ENCODE results near the gene KIAA1549. TPM values are rescaled to one million over a fixed set of nuclear protein-coding genes. Genes with fewer than 3 reads are reported as not detected.

KIAA1549 gene
- total RNA-seq, 2 donors from 2014 or later = 0.95 to 1.8 TPM

DNA sequence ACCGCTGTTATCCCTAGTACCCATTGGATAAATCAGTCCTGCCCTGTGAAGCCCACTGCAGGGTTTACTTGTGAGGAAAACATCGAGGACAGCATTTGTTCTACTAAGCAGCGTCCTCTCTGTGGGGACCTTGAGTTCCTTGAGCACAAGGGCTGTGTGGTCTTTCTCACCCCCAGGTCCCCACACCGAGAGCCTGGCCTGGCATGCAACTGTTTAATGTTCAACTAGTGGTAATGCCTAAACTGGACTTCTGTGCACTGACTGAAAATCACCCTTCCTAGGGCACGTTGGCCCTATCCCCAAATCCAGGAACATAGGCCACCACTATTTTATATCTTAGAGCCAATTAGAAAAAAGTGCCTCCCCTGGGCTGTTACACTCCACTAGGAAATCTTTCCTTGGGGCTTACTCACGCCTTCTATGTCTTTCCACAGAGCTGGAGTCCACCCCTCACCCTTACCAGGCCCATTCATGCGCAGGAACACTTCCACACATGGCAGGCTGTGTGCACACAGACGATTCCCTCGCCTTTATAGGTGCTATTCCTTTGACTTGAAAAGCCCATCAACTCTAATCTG lies 185.1 kb downstream of the KIAA1549 start:
- ATAC-seq (ENCODE audit: insufficient number of reproducible peaks, low FRiP score, low read depth) = no peak
- no peak for TF ChIP-seq CTCF (IDR thresholded peaks at IDR 0.05)
- Histone ChIP-seq H3K27me3 (replicated peaks; ENCODE audit: insufficient read depth) (no peaks in the 10 kb centered on the region), H3K27ac (no peak overlapping the region), H3K4me3 (no peak overlapping the region), H3K4me1 (ENCODE audit: control insufficient read depth in 1 of 2, low read depth in 2 of 2) (no peaks in the 10 kb centered on the region), H3K36me3 (no peaks in the 10 kb centered on the region), H3K9me3 (no peaks in the 10 kb centered on the region)
- no peak for DNase-seq (ENCODE audit: low spot score)

GRCh38 chr7:138785587-138786437 lies 195.4 kb downstream of the KIAA1549 start:
- Histone ChIP-seq H3K27ac (no peak overlapping the region), H3K4me3 (no peak overlapping the region), H3K27me3 (replicated peaks; ENCODE audit: insufficient read depth) (no peaks in the 10 kb centered on the region), H3K9me3 (no peaks in the 10 kb centered on the region), H3K36me3 (no peaks in the 10 kb centered on the region), H3K4me1 (ENCODE audit: control insufficient read depth in 1 of 2, low read depth in 2 of 2) (no peaks in the 10 kb centered on the region)
- no peak for TF ChIP-seq CTCF (IDR thresholded peaks at IDR 0.05)
- ATAC-seq (ENCODE audit: insufficient number of reproducible peaks, low FRiP score, low read depth) (no peak), DNase-seq (ENCODE audit: low spot score) (no peak)

- no peaks in the 10 kb centered on the region for H3K4me1 ChIP-seq (ENCODE audit: control insufficient read depth in 1 of 2, low read depth in 2 of 2)
- no peak for TF ChIP-seq CTCF (IDR thresholded peaks at IDR 0.05)
- no peaks in the 10 kb centered on the region for H3K36me3 ChIP-seq
- H3K27ac ChIP-seq = no peak overlapping the region
- DNase-seq (ENCODE audit: low spot score) (no peak), ATAC-seq (ENCODE audit: insufficient number of reproducible peaks, low FRiP score, low read depth) (no peak)
- H3K27me3 ChIP-seq (replicated peaks; ENCODE audit: insufficient read depth) = no peaks in the 10 kb centered on the region
- H3K4me3 ChIP-seq = no peak overlapping the region
- no peaks in the 10 kb centered on the region for H3K9me3 ChIP-seq
These were observed 196.5 kb downstream of the KIAA1549 start for GRCh38 chr7:138784692-138785091.

Other genes with a start within 250 kb of the KIAA1549 start
- gene TMEM213, start 183.4 kb downstream of the KIAA1549 start, total RNA-seq = not detected
- gene ATP6V0A4, start 183.2 kb downstream of the KIAA1549 start, total RNA-seq = not detected
- gene ZC3HAV1L, start 54.7 kb upstream of the KIAA1549 start, total RNA-seq = 10 to 100 TPM; 10.4 to 22.7 TPM
- gene ZC3HAV1, start 128.3 kb upstream of the KIAA1549 start, total RNA-seq = 10 to 100 TPM; 32.5 to 47.6 TPM
- gene UBN2, start 249.8 kb upstream of the KIAA1549 start, total RNA-seq = 10 to 100 TPM; 13.4 to 18.8 TPM